Breast epithelium (tissue), 3 donors: ENCODE measurements around the gene GLT6D1.

Experiments
- CTCF ChIP-seq, 3 donors: fragments of 450-650 bp; IDR thresholded peaks; one replicate each; pipeline ENCODE4 v1.5.1; 2016 to 2017; ENCODE audit warnings: antibody characterized with exemption in 3 of 3, mild to moderate bottlenecking in 3 of 3, moderate library complexity in 3 of 3
- POLR2A ChIP-seq: fragments of 450-650 bp; IDR thresholded peaks from one replicate; pipeline ENCODE4 v1.6.1; 2016; ENCODE audit warnings: antibody characterized with exemption, mild to moderate bottlenecking, moderate library complexity
- POLR2AphosphoS5 ChIP-seq, 3 donors: sonication (generic); formaldehyde crosslinking; IDR thresholded peaks; one replicate each; pipeline ENCODE4 v1.6.1; 2017; ENCODE audit warnings: antibody characterized with exemption in 3 of 3

GRCh38 chr9:135600296-135600817 lies 39.0 kb downstream of the GLT6D1 start:
- no peak for TF ChIP-seq POLR2AphosphoS5 (IDR thresholded peaks at IDR 0.05)
- no peak for TF ChIP-seq CTCF (IDR thresholded peaks at IDR 0.05)
- no peak for TF ChIP-seq POLR2A
